Measurements from ENCODE around the gene CLEC5A. TPM values are rescaled to one million over a fixed set of nuclear protein-coding genes. Genes with fewer than 3 reads are reported as not detected.
A peak's percentile ranks its signal among the peaks of the same experiment; 100 is the strongest.

The CLEC5A gene
- total RNA-seq, 2 experiments from 2014 or later, result not detected

GRCh38 chr7:141975806-141976523, 29.2 kb upstream of the CLEC5A start:
- Mint-ChIP-seq H3K4me1 (ENCODE audit: low read depth) (peaks cover 22% of the 10 kb centered on the region), H3K4me3 (peak overlapping the region; percentile 63), H3K27ac (peak overlapping the region; percentile 1), H3K27me3 (ENCODE audit: low read depth) (no peaks in the 10 kb centered on the region), H3K9me3 (ENCODE audit: insufficient read depth) (no peaks in the 10 kb centered on the region), H3K36me3 (ENCODE audit: low read depth) (no peaks in the 10 kb centered on the region)
- ChIA-PET POLR2A (no interaction called here), CTCF (interaction anchor here (0.6 to 5.3 kb wide), 47 partner anchors 9 to 1027 kb away, joined by 3 to 88 read pairs (median 4); no protein-coding TSS in a partner anchor)
- DNase-seq (peak; percentile 77), ATAC-seq (peak; percentile 91)

- ATAC-seq (no peak), DNase-seq (peak; percentile 45)
- Mint-ChIP-seq H3K4me3 (no peak overlapping the region), H3K36me3 (ENCODE audit: low read depth) (no peaks in the 10 kb centered on the region), H3K9me3 (ENCODE audit: insufficient read depth) (no peaks in the 10 kb centered on the region), H3K4me1 (ENCODE audit: low read depth) (peaks cover 19% of the 10 kb centered on the region), H3K27ac (no peak overlapping the region), H3K27me3 (ENCODE audit: low read depth) (no peaks in the 10 kb centered on the region)
- ChIA-PET POLR2A (no interaction called here), CTCF (interaction anchor here (1.1 to 5.3 kb wide), 12 partner anchors 42 to 1028 kb away, joined by 3 to 88 read pairs (median 4); no protein-coding TSS in a partner anchor)
These were observed 28.1 kb upstream of the CLEC5A start for GRCh38 chr7:141974831-141975230.

GRCh38 chr7:141973673-141974072, 26.9 kb upstream of the CLEC5A start, which contains the start of gene TAS2R38:
TAS2R38 (minus strand) TSS chr7:141973773; CDS start chr7:141973689, 84 bp downstream.
- H3K36me3 Mint-ChIP-seq (ENCODE audit: low read depth), result no peaks in the 10 kb centered on the region
- POLR2A ChIA-PET, result no interaction called here

GRCh38 chr7:141960687-141961422, 14.1 kb upstream of the CLEC5A start:
- POLR2A ChIA-PET, result no interaction called here
- Mint-ChIP-seq H3K4me3 (no peak overlapping the region), H3K27ac (no peak overlapping the region), H3K9me3 (ENCODE audit: insufficient read depth) (no peaks in the 10 kb centered on the region), H3K4me1 (ENCODE audit: low read depth) (no peaks in the 10 kb centered on the region), H3K27me3 (ENCODE audit: low read depth) (no peaks in the 10 kb centered on the region), H3K36me3 (ENCODE audit: low read depth) (no peaks in the 10 kb centered on the region)
- ATAC-seq, result no peak
- no peak for DNase-seq
- CTCF ChIA-PET, result no interaction called here

More at GRCh38 chr7:141973673-141974072, 26.9 kb upstream of the CLEC5A start, which contains the start of gene TAS2R38:
- Mint-ChIP-seq H3K4me3 (no peak within 1 kb of the TSS), H3K4me1 (ENCODE audit: low read depth) (peaks cover 13% of the 10 kb centered on the region), H3K27me3 (ENCODE audit: low read depth) (no peaks in the 10 kb centered on the region), H3K27ac (no peak within 1 kb of the TSS), H3K9me3 (ENCODE audit: insufficient read depth) (no peaks in the 10 kb centered on the region)
- DNase-seq (no peak), ATAC-seq (no peak)
- CTCF ChIA-PET, result interaction anchor here (1.1 to 5.3 kb wide), 2 partner anchors 215 to 328 kb away, joined by 3 to 88 read pairs; no protein-coding TSS in a partner anchor

DNA sequence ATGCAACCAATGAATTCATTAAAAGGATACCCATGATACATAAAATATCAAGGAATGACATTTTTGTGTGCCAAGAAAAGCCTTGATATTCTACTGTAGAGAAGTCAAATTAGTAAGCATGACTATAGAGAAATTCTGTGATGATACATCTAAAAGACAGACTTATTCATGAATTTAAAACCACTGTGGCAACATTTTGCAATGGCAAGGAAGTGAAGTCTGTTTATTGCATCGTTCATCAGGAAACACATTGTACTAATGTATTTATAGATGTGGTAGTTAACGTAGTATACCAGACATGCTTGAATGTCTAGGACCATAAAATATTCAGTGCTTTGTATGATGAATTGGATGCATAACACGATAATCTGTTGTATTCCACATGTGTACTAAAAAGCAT, 9.3 kb upstream of the CLEC5A start:
- Mint-ChIP-seq H3K4me3 (no peak overlapping the region), H3K4me1 (ENCODE audit: low read depth) (no peaks in the 10 kb centered on the region), H3K36me3 (ENCODE audit: low read depth) (no peaks in the 10 kb centered on the region), H3K27me3 (ENCODE audit: low read depth) (no peaks in the 10 kb centered on the region), H3K9me3 (ENCODE audit: insufficient read depth) (no peaks in the 10 kb centered on the region), H3K27ac (no peak overlapping the region)
- ChIA-PET CTCF (no interaction called here), POLR2A (no interaction called here)
- ATAC-seq, result no peak
- no peak for DNase-seq

GRCh38 chr7:141954334-141954733, 7.6 kb upstream of the CLEC5A start:
- H3K27ac Mint-ChIP-seq, result no peak overlapping the region
- H3K36me3 Mint-ChIP-seq (ENCODE audit: low read depth), result no peaks in the 10 kb centered on the region
- H3K4me3 Mint-ChIP-seq, result no peak overlapping the region

DNA sequence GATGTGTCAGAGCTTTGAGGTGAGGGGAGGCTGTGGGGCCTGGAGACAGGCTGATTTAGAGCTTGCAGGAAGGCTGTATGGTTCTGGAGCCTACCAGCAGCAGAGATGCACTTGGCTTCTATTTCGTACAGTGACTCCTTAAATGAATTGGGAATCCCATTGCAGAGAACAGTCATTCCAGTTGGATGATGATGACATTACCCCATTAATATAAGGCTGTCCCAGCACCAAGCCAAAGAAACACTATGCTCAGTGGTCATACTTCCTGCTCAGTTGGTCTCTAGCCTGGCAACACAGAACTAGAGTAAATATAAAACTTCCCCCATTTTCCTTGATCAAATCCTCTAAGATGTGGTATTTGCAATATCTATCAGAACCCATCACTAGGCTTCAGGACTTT, 5.7 kb upstream of the CLEC5A start:
- ATAC-seq (no peak), DNase-seq (no peak)
- no peak overlapping the region for H3K4me3 Mint-ChIP-seq
- H3K27ac Mint-ChIP-seq, result no peak overlapping the region
- H3K36me3 Mint-ChIP-seq (ENCODE audit: low read depth), result no peaks in the 10 kb centered on the region
- ChIA-PET CTCF (no interaction called here), POLR2A (no interaction called here)
- no peaks in the 10 kb centered on the region for H3K4me1 Mint-ChIP-seq (ENCODE audit: low read depth)
- H3K27me3 Mint-ChIP-seq (ENCODE audit: low read depth), result no peaks in the 10 kb centered on the region
- no peaks in the 10 kb centered on the region for H3K9me3 Mint-ChIP-seq (ENCODE audit: insufficient read depth)

More at GRCh38 chr7:141954334-141954733, 7.6 kb upstream of the CLEC5A start:
- H3K4me1 Mint-ChIP-seq (ENCODE audit: low read depth), result no peaks in the 10 kb centered on the region
- ATAC-seq (no peak), DNase-seq (no peak)
- H3K9me3 Mint-ChIP-seq (ENCODE audit: insufficient read depth), result no peaks in the 10 kb centered on the region
- ChIA-PET CTCF (no interaction called here), POLR2A (no interaction called here)
- no peaks in the 10 kb centered on the region for H3K27me3 Mint-ChIP-seq (ENCODE audit: low read depth)

GRCh38 chr7:141950806-141951205, 4.0 kb upstream of the CLEC5A start:
- no peak for DNase-seq
- no peaks in the 10 kb centered on the region for H3K36me3 Mint-ChIP-seq (ENCODE audit: low read depth)
- H3K4me3 Mint-ChIP-seq, result no peak overlapping the region
- ATAC-seq, result no peak
- ChIA-PET POLR2A (no interaction called here), CTCF (interaction anchor here (1.2 kb wide), 1 partner anchor 25 kb away, joined by 3 read pairs; no protein-coding TSS in a partner anchor)
- H3K9me3 Mint-ChIP-seq (ENCODE audit: insufficient read depth), result no peaks in the 10 kb centered on the region
- H3K27ac Mint-ChIP-seq, result no peak overlapping the region
- H3K4me1 Mint-ChIP-seq (ENCODE audit: low read depth), result no peaks in the 10 kb centered on the region
- H3K27me3 Mint-ChIP-seq (ENCODE audit: low read depth), result no peaks in the 10 kb centered on the region

- POLR2A ChIA-PET, result no interaction called here
- Mint-ChIP-seq H3K4me1 (ENCODE audit: low read depth) (no peaks in the 10 kb centered on the region), H3K27me3 (ENCODE audit: low read depth) (no peaks in the 10 kb centered on the region), H3K9me3 (ENCODE audit: insufficient read depth) (no peaks in the 10 kb centered on the region), H3K27ac (no peak overlapping the region), H3K36me3 (ENCODE audit: low read depth) (no peaks in the 10 kb centered on the region), H3K4me3 (no peak overlapping the region)
- DNase-seq (no peak), ATAC-seq (no peak)
- CTCF ChIA-PET, result interaction anchor here (1.2 kb wide), 1 partner anchor 26 kb away, joined by 3 read pairs; no protein-coding TSS in a partner anchor
These were observed 3.1 kb upstream of the CLEC5A start for GRCh38 chr7:141949911-141950310.

- Mint-ChIP-seq H3K27me3 (ENCODE audit: low read depth) (no peaks in the 10 kb centered on the region), H3K4me3 (no peak overlapping the region), H3K4me1 (ENCODE audit: low read depth) (no peaks in the 10 kb centered on the region), H3K9me3 (ENCODE audit: insufficient read depth) (no peaks in the 10 kb centered on the region), H3K27ac (no peak overlapping the region), H3K36me3 (ENCODE audit: low read depth) (no peaks in the 10 kb centered on the region)
- ATAC-seq (no peak), DNase-seq (no peak)
- ChIA-PET POLR2A (no interaction called here), CTCF (no interaction called here)
These were observed 2.7 kb upstream of the CLEC5A start for GRCh38 chr7:141949451-141949850.

DNA sequence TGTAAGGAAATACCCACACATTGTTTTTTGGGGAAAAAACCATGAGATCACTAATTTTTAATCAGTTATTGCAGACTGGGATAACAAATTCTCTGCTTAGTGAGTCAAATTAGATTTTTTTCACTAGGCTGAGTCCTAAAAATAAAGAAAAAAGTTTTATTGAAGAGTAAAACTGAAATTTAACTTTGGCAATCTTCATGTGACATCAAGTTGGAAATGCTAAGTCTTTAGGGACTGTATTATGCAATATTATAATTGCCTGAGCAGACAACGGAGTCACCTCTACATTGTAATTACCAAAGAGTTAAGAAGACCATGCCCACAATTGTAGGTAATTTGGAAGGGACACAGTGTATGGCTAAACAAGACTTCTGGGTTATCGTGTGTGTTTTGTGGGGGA, 2.2 kb upstream of the CLEC5A start:
- no peaks in the 10 kb centered on the region for H3K27me3 Mint-ChIP-seq (ENCODE audit: low read depth)
- ChIA-PET CTCF (no interaction called here), POLR2A (no interaction called here)
- ATAC-seq (no peak), DNase-seq (no peak)
- no peaks in the 10 kb centered on the region for H3K9me3 Mint-ChIP-seq (ENCODE audit: insufficient read depth)
- no peak overlapping the region for H3K4me3 Mint-ChIP-seq
- H3K4me1 Mint-ChIP-seq (ENCODE audit: low read depth), result no peaks in the 10 kb centered on the region
- no peak overlapping the region for H3K27ac Mint-ChIP-seq
- no peaks in the 10 kb centered on the region for H3K36me3 Mint-ChIP-seq (ENCODE audit: low read depth)

- ChIA-PET POLR2A (no interaction called here), CTCF (no interaction called here)
- H3K4me1 Mint-ChIP-seq (ENCODE audit: low read depth), result no peaks in the 10 kb centered on the region
- DNase-seq (no peak), ATAC-seq (no peak)
- no peaks in the 10 kb centered on the region for H3K36me3 Mint-ChIP-seq (ENCODE audit: low read depth)
- peaks cover 3% of the 10 kb centered on the region for H3K27me3 Mint-ChIP-seq (ENCODE audit: low read depth)
- peaks cover 16% of the 10 kb centered on the region for H3K9me3 Mint-ChIP-seq (ENCODE audit: insufficient read depth)
- H3K27ac Mint-ChIP-seq, result no peak overlapping the region
- H3K4me3 Mint-ChIP-seq, result no peak overlapping the region
These were observed 1.4 kb downstream of the CLEC5A start for GRCh38 chr7:141945356-141945755.
